DMS 273 treated with DMSO at 0.1 percent for 48 hours (cell line): ENCODE data around the gene MCHR2.
A peak's percentile ranks its signal among the peaks of the same experiment; 100 is the strongest.
"Not testable (repeated sequence)": the region's sequence is repeated elsewhere in the genome, so short reads cannot be mapped to it uniquely, and the experiment has no call there.

ENCODE experiments used
- DNase-seq: peaks from one replicate; lab custom pipeline; 2025; lab: John Stamatoyannopoulos, UW

Gene MCHR2, protein sequence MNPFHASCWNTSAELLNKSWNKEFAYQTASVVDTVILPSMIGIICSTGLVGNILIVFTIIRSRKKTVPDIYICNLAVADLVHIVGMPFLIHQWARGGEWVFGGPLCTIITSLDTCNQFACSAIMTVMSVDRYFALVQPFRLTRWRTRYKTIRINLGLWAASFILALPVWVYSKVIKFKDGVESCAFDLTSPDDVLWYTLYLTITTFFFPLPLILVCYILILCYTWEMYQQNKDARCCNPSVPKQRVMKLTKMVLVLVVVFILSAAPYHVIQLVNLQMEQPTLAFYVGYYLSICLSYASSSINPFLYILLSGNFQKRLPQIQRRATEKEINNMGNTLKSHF

DNA sequence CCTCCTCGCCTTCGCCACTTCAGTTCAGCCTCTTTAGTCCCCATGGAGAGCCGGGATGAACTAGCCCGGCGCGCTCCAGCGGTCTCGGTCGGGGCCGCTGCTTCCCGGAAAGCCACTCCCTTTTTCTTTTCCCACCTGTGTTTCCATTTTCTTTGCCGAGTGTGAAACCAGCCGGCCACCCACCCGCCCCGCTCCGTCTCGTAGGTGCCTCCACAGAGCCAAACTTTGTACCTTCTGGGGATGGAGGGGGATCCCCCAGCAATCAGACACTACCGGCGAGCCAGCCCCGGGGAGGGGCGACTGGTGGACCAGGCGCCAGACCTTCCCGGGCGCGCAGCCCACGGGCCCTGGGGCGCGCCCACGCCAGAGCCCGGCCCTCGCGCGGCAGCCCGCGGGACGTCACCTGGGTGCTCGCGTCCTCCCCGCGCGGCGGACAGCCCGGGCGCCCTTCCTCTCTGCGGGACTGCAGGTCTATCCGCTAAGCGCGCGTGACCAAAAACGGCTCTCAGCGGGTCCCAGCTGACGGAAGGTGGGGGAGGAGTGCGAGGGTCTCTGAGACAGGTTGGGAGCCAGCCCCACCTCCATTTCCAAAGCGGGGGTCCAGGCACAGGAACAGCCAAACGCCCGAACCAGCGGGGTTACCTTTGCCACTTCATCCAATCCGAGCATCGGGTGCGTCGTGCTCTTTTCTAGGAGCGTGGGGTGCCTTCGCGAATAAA, at the start of gene MCHR2:
MCHR2 (minus strand) TSS at position 691 of the 719 bp plus-strand sequence. CDS start 38,076 bp downstream, outside the sequence.
- no peak for DNase-seq

DNA sequence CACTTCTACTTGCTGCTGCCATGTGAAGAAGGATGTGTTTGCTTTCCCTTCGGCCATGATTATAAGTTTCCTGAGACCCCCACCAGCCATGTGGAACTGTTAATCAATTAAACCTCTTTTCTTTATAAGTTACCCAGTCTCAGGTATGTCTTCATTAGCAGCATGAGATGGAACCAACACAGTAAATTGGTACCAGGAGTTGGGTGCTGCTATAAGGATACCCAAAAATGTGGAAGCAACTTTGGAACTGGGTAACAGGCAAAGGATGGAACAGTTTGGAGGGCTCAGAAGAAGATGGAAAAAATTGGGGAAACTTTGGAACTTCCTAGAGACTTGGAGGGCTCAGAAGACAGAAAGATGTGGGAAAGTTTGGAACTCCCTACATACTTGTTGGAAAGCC, 44.5 kb upstream of the MCHR2 start:
- not testable (repeated sequence) for DNase-seq

DNA sequence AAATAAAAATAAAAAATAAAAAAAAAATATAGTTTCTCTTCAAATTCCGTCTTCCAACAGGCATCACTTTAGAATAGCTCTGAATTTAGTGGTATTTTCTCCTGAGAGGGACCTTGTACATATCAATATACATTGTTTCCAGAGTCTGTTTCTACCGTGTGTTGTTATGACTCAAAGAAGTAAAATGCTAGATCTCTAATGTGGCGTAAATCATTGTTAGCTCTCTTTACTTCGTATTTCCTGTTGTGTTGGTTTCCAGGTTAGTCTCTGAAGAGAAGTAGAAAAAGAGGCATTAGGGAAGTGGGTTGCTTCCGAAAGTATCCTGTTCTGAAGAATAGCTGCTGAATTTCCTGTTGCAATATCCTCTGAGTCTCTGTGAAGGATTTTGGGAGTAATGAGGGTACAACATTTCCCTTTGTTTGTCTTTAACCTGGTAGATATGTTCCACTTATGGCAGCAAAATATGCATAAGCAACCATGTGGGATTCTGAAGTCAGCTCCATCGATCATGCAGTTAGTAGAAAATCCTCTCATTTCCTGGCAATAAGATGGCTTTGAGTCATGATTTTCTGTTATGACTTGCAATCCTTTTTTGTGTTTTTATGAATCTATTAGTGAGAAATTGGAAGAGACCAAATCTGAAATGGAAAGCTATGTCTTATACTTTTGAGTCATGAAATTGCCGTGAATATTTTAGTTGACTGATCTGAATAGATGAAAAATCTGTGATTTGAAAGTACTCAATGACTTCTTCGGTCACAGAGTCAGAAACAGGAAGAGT, 42.0 kb upstream of the MCHR2 start:
- no peak for DNase-seq

DNA sequence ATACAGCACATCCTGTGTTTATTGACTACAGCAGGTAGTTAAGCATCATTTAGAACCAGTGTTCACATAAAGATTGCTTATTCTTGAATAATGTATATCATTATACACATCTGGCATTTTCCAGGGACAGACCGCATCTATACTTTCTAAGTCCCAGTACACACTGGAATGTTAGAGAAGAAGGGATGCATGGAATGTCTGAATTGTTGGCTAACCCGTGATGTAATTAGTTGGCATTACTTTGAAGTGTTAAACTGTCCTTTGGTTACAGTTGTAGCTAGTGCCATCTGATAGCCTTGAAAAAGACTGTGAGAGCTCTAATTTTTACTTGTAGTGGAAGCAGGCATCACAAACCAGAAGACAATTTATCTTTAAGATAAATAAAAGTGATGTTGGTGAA, 29.8 kb upstream of the MCHR2 start:
- no peak for DNase-seq

DNA sequence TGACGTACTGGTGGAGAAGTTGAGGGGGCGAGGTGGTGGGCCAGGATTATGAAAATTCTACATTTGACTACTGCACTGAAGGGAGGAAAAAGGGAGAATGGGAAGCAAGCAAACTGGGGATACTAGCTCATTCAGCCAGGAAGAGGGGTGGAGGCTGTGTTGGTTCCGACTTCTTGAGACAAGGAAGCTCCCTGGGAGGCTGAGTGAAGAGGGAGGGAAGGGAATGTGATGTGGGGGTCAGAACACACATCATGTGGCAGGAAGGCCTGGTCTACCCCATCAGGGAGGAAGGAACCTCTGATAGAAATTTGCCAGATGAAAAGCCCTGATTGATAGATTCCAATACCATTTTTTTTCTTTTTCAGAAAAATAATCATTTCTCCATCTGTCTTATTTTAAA, 28.8 kb upstream of the MCHR2 start:
- DNase-seq = no peak

DNA sequence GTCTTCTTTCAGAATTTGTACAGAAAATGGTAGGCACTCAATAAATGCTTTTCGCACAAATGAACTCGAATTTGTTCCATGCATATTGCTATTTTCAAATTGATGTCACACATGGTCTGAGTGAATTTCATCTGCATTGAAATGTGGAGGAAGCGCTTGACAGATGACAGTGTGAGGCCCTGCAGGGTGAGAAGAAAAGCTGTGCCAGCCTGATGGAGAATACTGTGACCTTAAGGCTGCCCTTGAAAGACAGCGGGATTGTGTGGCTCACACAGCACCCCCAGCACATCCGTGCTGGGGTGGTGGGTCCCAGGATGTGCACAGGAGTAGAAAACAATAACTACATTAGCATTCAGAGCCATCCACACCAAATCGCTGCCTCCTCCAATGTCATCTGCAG, 14.8 kb upstream of the MCHR2 start:
- DNase-seq = no peak

DNA sequence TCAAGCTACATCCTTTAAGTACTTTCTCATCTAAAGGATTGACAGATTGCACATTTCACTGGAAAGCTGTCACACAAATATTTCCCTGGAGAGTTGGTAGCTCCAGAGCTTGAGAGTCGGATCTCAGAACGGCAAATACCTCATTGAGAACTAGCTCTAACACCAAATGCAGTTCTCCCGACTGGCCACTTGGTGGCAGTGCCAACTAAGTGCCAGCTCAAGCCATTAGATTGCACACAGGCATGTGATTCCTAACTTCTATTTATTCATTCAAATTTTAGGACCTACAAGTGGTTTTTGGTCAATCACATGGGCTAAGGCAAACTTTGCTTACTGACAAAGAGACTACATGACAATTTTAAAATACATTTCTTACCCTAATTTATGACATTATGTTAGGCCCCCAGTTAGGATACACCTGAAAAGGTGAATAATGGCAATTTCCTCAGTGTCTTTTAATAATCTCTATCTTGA, 7.9 kb upstream of the MCHR2 start:
- DNase-seq = peak; percentile 21

DNA sequence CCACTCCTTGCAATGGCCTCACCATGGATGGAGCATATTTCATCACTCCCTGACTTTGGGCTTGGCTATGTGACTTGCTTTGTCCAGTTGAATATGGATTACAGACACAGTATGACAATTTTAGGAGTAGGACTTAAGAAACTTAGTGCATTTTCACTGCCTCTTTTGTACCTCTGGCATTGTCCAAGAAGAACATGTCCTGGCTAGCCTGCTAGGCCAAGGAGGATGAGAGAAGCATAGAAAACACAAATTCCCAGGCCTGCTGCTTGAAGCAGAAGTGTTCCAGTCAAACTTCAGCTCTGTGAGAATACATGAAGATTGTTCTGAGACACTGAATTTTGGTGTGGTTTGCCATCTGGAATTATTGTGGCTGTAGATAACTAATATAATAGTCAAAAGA, 3.1 kb upstream of the MCHR2 start:
- no peak for DNase-seq

DNA sequence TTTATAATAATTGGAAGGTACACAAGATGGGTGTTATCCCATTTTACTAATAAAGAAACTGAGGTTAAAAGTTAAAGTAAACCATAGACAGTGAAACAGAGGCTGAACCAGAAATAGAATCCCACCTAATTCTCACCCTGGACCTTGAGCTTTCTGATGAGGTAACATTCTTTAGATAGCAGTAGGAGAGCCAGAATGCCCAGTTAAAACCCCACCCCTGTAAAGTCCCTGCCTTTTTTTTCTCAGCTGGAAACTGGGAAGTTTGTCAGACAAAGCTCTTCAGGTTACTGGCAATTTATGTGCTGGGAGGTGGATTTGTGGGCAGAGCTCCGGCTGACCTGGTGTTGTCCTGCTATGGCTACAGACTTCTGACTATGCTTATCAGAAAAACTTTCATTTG, 1.9 kb upstream of the MCHR2 start:
- DNase-seq = no peak

DNA sequence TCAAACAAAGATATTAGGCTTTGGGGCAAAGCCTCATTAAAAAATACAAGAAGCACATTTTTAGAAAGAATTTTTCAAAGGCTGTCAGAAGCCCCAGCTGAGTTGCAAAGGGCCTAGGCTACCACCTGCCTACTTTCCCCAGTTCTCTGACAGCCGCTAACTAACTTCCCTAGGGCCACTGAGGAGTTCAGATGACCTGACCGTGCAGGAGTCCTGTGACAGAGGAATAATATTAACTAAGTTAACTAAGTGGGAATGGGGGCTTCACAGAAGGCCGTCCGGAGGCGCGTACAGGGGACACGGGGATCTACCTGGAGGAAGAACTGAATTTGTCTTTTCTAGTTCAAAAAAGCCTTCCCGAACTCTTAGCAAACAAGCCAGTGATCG, 884 bp downstream of the MCHR2 start:
- no peak for DNase-seq

DNA sequence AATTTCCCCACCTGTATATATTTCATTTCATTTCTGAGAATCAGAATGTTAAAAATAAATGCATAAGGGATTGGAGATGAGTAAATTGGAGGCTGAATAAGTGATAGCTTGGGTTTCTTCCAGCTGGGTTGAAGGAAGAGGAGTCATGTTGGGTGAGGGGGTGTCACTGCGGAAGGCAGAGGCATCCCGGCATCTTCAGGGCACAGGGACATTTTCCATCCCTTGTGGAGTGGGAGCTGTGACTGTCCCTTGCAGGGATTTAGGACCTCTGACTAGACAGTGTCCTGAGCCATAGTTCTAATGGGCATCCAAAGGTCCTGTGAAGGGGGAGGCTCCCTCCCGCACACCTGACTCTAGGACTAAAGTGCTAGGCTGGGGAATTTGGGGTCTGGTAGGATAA, 2.1 kb downstream of the MCHR2 start:
- no peak for DNase-seq

DNA sequence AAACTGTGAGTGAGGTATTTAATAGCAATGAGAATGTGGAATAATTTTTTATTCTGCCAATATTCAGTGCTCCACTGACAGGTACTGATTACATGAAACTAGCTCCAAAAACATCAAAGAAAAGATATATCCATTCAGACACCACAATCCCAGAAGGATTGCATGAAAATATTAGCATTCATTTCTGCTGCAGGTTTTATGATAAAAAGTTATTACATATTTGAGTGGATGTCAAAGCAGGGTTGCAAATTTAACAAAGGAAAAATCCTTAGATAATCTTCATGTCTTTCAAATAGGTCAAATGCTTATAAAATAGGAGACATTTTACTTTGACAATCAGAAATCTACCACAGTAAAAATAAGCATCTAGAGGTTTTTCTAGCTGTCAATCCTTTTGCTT, 13.3 kb downstream of the MCHR2 start:
- no peak for DNase-seq

DNA sequence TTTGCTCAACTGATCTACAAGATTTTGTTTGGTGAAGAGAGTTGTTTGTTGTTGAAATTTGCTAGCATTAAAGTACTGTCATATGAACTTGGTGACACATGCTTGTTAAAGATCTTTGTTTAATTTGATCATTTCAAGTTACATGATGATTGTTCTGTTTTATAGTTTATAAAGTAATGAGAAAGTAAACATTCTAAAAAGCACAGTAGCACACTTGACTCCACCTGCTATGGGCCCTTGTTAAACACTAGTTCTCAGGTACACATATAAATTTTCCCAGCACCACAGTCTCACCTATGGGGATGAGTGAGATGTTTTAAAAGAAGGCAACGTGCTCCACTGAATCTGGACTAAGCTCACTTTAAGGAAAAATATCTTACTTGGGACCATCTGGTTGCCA, 14.1 kb downstream of the MCHR2 start:
- no peak for DNase-seq

DNA sequence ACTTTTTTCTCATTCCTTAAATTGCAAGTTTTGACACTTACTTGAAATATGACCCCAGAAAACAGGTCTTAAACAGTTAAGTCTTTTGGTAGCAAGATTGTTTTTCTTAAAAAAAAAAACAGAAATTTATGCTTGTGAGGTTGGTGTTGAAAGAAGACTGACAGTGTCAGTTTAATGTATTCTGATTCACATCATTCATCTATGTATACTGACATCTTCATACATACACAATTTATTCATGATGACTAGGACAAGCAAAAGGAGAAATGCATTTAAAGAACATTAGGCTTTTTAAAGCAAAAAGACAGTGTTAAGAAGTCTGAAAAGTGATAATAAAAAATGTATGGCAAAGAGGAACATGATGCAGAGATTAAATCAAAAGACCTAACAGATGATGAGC, 27.0 kb downstream of the MCHR2 start:
- no peak for DNase-seq

DNA sequence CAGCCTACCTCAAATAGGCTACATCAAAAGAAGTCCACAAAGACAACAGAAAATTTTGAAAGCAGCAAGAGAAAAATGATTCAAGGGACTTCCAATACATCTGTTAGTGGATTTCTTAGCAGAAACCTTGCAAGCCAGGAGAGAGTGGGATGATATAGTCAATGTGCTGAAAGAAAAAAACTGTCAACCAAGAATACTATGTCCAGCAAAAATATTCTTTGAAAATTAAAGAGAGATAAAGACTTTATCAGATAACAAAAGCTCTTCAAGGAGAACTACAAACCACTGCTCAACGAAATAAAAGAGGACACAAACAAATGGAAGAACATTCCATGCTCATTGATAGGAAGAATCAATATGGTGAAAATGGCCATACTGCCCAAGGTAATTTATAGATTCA, 34.0 kb downstream of the MCHR2 start:
- DNase-seq = no peak

DNA sequence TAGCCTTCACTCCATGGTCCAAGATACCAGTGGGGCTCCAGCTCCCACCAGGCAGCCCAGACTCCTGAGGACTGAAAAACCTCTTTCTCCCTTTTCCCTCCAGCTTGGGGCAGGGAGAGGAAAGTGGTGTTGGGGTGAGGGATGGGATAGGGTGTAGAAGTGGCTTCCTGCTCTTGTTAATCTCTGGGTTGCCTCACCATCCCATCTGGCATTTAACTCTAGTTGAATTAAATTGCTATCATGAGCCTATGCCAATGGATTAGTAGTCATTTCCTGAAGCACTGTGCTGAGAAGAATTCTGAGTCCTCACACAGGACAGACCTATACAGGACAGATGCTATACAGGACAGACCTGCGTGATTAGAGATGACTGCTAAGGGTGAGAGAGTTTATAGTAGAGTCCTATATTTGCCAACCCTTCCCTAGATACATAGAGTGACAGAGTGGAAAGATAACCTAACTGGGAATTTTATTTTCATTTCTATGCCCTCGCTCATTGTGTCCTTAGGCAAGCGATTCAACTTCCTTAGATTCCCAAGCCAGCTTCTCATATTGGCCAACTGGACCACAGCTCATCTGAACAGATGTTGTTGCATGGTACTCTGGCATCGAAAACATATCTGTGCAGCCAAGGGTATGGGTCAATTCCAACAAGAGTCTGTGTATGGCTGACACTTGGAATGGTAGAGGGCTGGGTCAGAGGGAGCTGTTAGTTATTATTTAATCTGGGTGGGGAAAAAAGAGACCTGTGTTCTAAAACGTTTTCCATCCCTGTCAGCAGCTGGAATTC, 42.8 kb downstream of the MCHR2 start:
- DNase-seq = no peak

DNA sequence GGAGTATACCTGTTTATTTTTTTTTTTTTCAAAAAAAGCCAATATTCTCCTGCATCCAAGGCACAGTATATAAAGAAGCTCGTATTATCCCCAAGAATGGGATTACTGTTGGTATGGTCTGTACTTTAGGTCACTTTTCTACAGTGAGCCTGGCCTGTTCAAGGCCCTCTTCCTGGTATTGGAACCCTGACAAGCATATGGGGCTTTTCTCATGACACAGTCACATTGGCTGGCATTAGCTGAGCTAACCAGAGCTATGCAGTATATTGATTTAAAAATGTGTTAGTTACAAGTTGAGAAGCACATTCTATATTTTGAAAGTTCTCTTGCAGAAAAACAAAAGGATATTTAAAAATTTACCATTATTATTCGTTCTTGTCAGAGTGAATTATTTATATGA, 48.0 kb downstream of the MCHR2 start:
- no peak for DNase-seq

DNA sequence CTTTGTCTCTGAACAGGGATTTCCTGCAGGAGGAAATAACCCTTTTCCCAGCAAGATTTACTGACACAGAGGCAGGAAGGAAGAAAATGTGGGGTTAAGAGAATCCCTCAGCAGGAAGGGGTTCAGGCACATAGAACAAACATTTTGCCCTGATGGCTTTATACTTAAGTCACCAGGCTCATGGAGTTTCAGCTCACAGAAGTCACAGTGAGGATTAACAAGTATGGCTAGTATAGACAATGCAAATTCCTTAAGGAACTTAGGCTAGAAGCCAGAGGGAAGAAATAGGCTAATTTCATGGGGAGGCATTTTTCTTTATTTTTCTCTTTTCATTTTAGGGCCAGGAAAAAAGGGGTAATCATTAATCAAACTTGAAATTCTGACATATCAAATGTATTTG, 50.2 kb downstream of the MCHR2 start:
- DNase-seq = no peak

DNA sequence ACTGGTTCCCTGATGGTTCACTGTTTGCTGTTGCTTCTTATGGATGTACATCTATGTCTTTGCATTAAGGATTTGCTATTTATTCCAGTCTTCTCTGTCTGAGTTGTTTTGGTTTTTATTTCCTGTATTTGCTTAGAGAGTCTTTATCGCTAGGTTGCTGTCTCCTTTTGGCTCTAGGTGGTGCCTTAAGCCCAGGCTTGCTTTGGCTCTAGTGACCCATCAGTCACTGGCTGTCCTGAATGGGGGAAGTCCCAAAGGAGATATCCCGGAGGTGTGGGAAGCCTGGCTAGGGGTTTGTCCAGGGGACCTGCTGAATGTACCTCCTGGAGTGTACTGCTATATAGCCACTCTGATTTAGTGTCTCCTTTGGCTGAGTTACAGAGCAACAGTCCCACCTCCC, 53.4 kb downstream of the MCHR2 start:
- DNase-seq = no peak

DNA sequence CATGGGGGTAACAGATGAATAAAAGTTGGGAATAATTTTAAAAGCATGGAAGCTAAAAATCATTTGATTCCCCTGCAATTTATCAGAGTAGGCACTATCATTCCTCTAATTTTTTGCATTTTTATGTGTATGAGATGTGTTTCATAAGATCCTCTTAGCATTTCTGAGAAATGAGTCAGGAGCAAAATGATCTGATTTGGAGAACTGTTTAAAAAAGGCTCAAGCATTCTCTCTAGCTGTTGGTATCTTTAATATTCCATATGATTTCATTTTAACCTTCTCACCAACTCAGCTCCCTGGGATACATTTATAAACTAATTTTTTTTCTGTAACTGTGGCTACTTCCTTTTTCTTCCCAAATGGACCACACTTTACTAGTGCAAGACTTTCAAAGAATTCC, 60.9 kb downstream of the MCHR2 start:
- DNase-seq = no peak

DNA sequence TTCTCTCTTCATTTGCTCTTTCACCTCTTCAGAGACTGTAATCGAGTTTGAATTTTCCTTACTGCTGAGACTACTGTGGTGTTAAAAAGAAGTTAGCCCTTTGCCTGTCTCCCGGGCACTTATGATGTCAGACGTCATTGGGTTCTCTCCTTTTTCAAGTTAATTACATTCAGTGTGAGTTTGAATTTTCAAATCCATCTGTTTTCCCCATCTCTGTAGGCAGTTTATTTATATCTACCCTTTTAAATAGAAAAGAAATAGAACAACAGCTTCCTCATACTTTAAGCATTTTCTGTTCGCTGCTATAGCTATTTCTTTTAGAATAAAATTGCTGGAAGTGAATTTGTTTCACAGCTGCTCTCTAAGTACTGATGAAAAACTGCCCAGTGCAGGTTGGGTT, 81.4 kb downstream of the MCHR2 start:
- no peak for DNase-seq
